B cell (primary cell): ENCODE results near the gene GATAD2A. TPM values are rescaled to one million over a fixed set of nuclear protein-coding genes. Genes with fewer than 3 reads are reported as not detected.

Experiments used
- ATAC-seq: fragments of 200-7000 bp; cut with Tn5 transposase; one replicate; pipeline ENCODE4 v1.10.0; 2021; ENCODE audit warnings: low read depth, mild to moderate bottlenecking, moderate number of reproducible peaks, moderate library complexity
- CTCF ChIA-PET: fragments of 350-600 bp; sonication (Branson Sonifier 250); formaldehyde crosslinking; loops from one replicate; lab custom pipeline; 2021; ENCODE audit warnings: antibody characterized with exemption, inconsistent platforms; lab: Charles Lee
- POLR2A ChIA-PET: fragments of 350-600 bp; sonication (Branson Sonifier 250); formaldehyde crosslinking; loops from one replicate; lab custom pipeline; 2021; ENCODE audit warnings: antibody characterized with exemption; lab: Charles Lee
- DNase-seq: peaks from one replicate; pipeline ENCODE4 v3.0.0; 2013
- H2AFZ ChIP-seq: 2 replicates; pipeline ENCODE4 v1.6.1; 2012; ENCODE audit warnings: mild to moderate bottlenecking, low read depth, low read length; ENCODE audit not compliant: insufficient read depth, poor library complexity, severe bottlenecking
- H3K27ac ChIP-seq, 2 donors: 1 replicate in 1 of 2; 2 replicates in 1 of 2; pipeline ENCODE4 v1.5.1; 2012 to 2013; ENCODE audit warnings: low read length in 2 of 2, mild to moderate bottlenecking in 2 of 2, moderate library complexity in 1 of 2
- H3K27me3 ChIP-seq, 4 experiments: fragments of 200-600 bp in 1 of 4; sonication (generic) in 1 of 4; replicated peaks in 1 of 4; 1 replicate in 2 of 4; 2 replicates in 2 of 4; pipeline versions ENCODE4 v1.6.1 to v1.7.0; 2013 to 2016; ENCODE audit warnings: low read length in 3 of 4, mild to moderate bottlenecking in 2 of 4, mixed read lengths in 1 of 4, moderate library complexity in 1 of 4; ENCODE audit not compliant: insufficient read depth in 4 of 4, control insufficient read depth in 3 of 4; ENCODE audit errors: control extremely low read depth in 1 of 4
- H3K36me3 ChIP-seq, 2 experiments: replicated peaks in 1 of 2; 1 replicate in 1 of 2; 2 replicates in 1 of 2; pipeline versions ENCODE4 v1.6.1 to v1.7.1; 2013; ENCODE audit warnings: low read length in 1 of 2; ENCODE audit not compliant: insufficient read depth in 2 of 2, control insufficient read depth in 1 of 2; ENCODE audit errors: control extremely low read depth in 1 of 2, extremely low read depth in 1 of 2
- H3K4me1 ChIP-seq, 2 donors: fragments of 200-600 bp in 1 of 2; sonication (generic) in 1 of 2; 1 replicate in 1 of 2; 2 replicates in 1 of 2; pipeline versions ENCODE4 v1.5.1 to v1.6.1; 2013 to 2017; ENCODE audit warnings: low read length in 2 of 2; ENCODE audit not compliant: control insufficient read depth in 2 of 2, insufficient read depth in 2 of 2
- H3K4me2 ChIP-seq: replicated peaks from 2 replicates; pipeline ENCODE3; 2012; ENCODE audit warnings: mild to moderate bottlenecking, low read depth, low read length; ENCODE audit not compliant: poor library complexity, severe bottlenecking
- H3K4me3 ChIP-seq, 5 experiments: fragments of 200-600 bp in 1 of 5; sonication (generic) in 1 of 5; 1 replicate in 3 of 5; 2 replicates in 2 of 5; pipeline versions ENCODE4 v1.5.1 to v1.7.0; 2011 to 2016; ENCODE audit warnings: low read length in 4 of 5, mild to moderate bottlenecking in 4 of 5, low read depth in 2 of 5, control low read depth in 1 of 5, moderate library complexity in 1 of 5; ENCODE audit not compliant: insufficient read depth in 1 of 5; ENCODE audit errors: control extremely low read depth in 1 of 5, extremely low read depth in 1 of 5
- H3K79me2 ChIP-seq: fragments of 200-600 bp; sonication (generic); one replicate; pipeline ENCODE4 v1.6.0; 2016; ENCODE audit warnings: low read length; ENCODE audit not compliant: control insufficient read depth, insufficient read depth
- H3K9ac ChIP-seq: fragments of 200-600 bp; sonication (generic); 2 replicates; pipeline ENCODE4 v1.6.1; 2017; ENCODE audit warnings: mild to moderate bottlenecking, low read length, moderate library complexity
- H3K9me3 ChIP-seq, 3 donors: one replicate each; pipeline versions ENCODE4 v1.6.1 to v1.7.1; 2013; ENCODE audit warnings: low read length in 2 of 3; ENCODE audit not compliant: control insufficient read depth in 2 of 3, insufficient read depth in 1 of 3; ENCODE audit errors: control extremely low read depth in 1 of 3
- H4K20me1 ChIP-seq: 2 replicates; pipeline ENCODE4 v1.6.0; 2012; ENCODE audit warnings: mild to moderate bottlenecking, low read length; ENCODE audit not compliant: insufficient read depth, control insufficient read depth, poor library complexity, severe bottlenecking
- H3K27ac Mint-ChIP-seq: one replicate; pipeline ENCODE4 v1.8.0; 2021; ENCODE audit warnings: mixed read lengths
- H3K27me3 Mint-ChIP-seq: one replicate; pipeline ENCODE4 v1.8.0; 2021; ENCODE audit warnings: mixed read lengths
- H3K4me1 Mint-ChIP-seq: one replicate; pipeline ENCODE4 v1.8.0; 2021; ENCODE audit warnings: mixed read lengths
- H3K4me3 Mint-ChIP-seq: one replicate; pipeline ENCODE4 v1.8.0; 2021; ENCODE audit warnings: mixed read lengths
- H3K9me3 Mint-ChIP-seq: one replicate; pipeline ENCODE4 v1.8.0; 2022; ENCODE audit warnings: mixed read lengths; ENCODE audit not compliant: insufficient read depth
- CTCF ChIP-seq: fragments of 200-600 bp; IDR thresholded peaks from one replicate; pipeline ENCODE4 v1.8.0; 2022; ENCODE audit warnings: antibody characterized with exemption, mild to moderate bottlenecking
- EZH2 ChIP-seq: IDR thresholded peaks from 2 replicates; pipeline ENCODE4 v1.6.1; 2012; ENCODE audit warnings: borderline replicate concordance, low read depth, mild to moderate bottlenecking, moderate library complexity, low read length; ENCODE audit not compliant: insufficient read depth, poor library complexity, severe bottlenecking
- WGBS: methylation state at CpG from one replicate; pipeline ENCODE4 v1.1.5; 2013; ENCODE audit warnings: missing lambda C conversion rate; ENCODE audit not compliant: insufficient coverage; 5-methylcytosine and 5-hydroxymethylcytosine counted together
- intact Hi-C: fragments of 100-400 bp; cut with micrococcal nuclease; formaldehyde crosslinking; loops from one replicate; pipeline ENCODE4 v1.10.0; 2022
- polyA plus RNA-seq: library from polyadenylated mRNA; depleted of rRNA; stranded (reverse); fragments of >200 nt; gene quantifications from 2 replicates; pipeline ENCODE4 v1.2.3, GENCODE V29; 2012
- total RNA-seq, 2 donors: library from RNA; stranded (reverse); fragments of 120-200 nt in 1 of 2; gene quantifications; 1 replicate in 1 of 2; 2 replicates in 1 of 2; pipeline versions ENCODE4 v1.2.3 to v1.2.4, GENCODE V29; 2013 to 2022

Gene GATAD2A
- total and polyA plus RNA-seq, 2 donors (not counting 1 experiment from before 2014, with no cell fraction given) = 28.8 to 76.3 TPM

DNA sequence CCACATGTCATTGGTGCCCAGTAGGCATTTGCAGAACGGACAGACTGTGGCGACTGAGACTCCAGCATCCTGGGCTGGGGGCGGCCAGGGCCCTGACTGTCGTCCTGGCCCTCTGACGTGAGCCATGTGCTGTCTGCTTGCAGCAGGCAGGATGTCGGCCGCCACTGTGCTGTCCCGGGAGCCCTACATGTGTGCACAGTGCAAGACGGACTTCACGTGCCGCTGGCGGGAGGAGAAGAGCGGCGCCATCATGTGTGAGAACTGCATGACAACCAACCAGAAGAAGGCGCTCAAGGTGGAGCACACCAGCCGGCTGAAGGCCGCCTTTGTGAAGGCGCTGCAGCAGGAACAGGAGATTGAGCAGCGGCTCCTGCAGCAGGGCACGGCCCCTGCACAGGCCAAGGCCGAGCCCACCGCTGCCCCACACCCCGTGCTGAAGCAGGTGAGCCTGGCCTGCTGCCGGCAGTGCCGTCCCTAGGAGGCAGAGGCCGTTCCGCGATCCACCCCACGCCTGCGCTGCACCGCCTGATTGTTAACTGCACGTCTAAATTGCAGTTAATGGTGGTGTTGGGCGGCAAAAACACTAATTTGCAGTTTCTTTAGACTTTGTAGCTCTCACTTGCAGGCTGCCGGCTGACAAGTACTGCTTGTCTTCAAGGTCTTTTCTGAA lies 95.6 kb downstream of the GATAD2A start:
- Histone ChIP-seq H4K20me1 (peaks cover 5% of the 10 kb centered on the region), H3K9ac (no peak overlapping the region), H3K79me2 (peaks cover 31% of the 10 kb centered on the region), H3K4me1 (no peaks in the 10 kb centered on the region), H3K36me3 (peaks cover 0 to 83% of the 10 kb centered on the region in 2 experiments), H3K27me3 (no peaks in the 10 kb centered on the region), H3K27ac (no peak overlapping the region), H3K4me2 (no peak overlapping the region), H2AFZ (no peak overlapping the region), H3K4me3 (no peak overlapping the region), H3K9me3 (peaks cover 0 to 4% (median 0%) of the 10 kb centered on the region in 3 donors)
- intact Hi-C loops = no loop called here
- ChIA-PET POLR2A (no interaction called here), CTCF (no interaction called here)
- no peaks in the 10 kb centered on the region for H3K4me1 Mint-ChIP-seq
- WGBS = 95% methylated on average over 34 of the region's 34 CpGs
- H3K4me3 Mint-ChIP-seq = no peak overlapping the region
- H3K27me3 Mint-ChIP-seq = no peaks in the 10 kb centered on the region
- TF ChIP-seq EZH2 (no peak), CTCF (no peak)
- no peak for ATAC-seq
- DNase-seq = no peak
- H3K9me3 Mint-ChIP-seq = no peaks in the 10 kb centered on the region
- no peak overlapping the region for H3K27ac Mint-ChIP-seq

- no peaks in the 10 kb centered on the region for H3K27me3 ChIP-seq
- ChIA-PET CTCF (no interaction called here), POLR2A (no interaction called here)
- DNase-seq (no peak), ATAC-seq (no peak)
- no peak for TF ChIP-seq EZH2
- no peak for TF ChIP-seq CTCF
- peaks cover 24% of the 10 kb centered on the region for H3K79me2 ChIP-seq
- H4K20me1 ChIP-seq = peaks cover 5% of the 10 kb centered on the region
- H3K4me1 ChIP-seq = no peaks in the 10 kb centered on the region
- no peak overlapping the region for H3K4me3 ChIP-seq
- no peak overlapping the region for H3K27ac Mint-ChIP-seq
- intact Hi-C loops = no loop called here
- WGBS = 97% methylated on average over 16 of the region's 26 CpGs
- H3K9me3 ChIP-seq = peaks cover 0 to 4% (median 0%) of the 10 kb centered on the region in 3 donors
- H3K4me2 ChIP-seq = no peak overlapping the region
- no peaks in the 10 kb centered on the region for H3K4me1 Mint-ChIP-seq
- H3K9me3 Mint-ChIP-seq = no peaks in the 10 kb centered on the region
- no peak overlapping the region for H3K4me3 Mint-ChIP-seq
- peaks cover 0 to 80% of the 10 kb centered on the region in 2 experiments for H3K36me3 ChIP-seq
- no peak overlapping the region for H3K27ac ChIP-seq
- no peaks in the 10 kb centered on the region for H3K27me3 Mint-ChIP-seq
- no peak overlapping the region for H2AFZ ChIP-seq
- H3K9ac ChIP-seq = no peak overlapping the region
Measured at GRCh38 chr19:19501798-19502197, 96.3 kb downstream of the GATAD2A start.
